Measurements from ENCODE around the gene MLLT3.

DNA sequence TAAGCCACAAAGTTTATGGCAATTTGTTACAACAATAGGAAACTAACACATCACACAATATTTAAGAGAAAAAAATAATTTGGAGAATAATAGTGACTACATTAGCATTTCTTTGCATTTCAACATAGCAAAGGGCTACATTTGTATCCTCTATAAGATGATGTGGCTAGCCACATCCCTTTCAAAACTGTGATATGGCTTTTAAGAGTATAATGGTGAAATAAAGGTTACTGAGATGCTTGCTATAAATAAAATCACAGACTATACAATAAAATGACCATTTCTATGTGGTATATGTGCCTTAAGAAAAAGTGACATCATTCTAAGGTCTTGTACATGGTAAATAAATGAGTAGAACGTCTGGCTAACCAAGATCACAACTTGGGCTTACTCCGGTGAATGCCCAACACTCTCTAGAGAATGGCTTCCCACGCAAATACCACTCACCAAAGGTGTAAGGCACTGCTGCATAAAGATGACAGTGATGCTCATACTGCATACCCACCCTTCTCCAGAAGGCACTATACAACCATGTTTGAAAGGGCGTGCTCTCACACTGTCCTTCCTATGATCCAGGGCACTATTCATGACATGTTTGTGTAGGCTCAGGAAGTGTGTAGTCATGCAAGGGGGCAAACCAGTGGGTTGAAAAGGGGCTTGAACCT lies 286.5 kb downstream of the MLLT3 start:
- TF ChIP-seq, protein P1, sequence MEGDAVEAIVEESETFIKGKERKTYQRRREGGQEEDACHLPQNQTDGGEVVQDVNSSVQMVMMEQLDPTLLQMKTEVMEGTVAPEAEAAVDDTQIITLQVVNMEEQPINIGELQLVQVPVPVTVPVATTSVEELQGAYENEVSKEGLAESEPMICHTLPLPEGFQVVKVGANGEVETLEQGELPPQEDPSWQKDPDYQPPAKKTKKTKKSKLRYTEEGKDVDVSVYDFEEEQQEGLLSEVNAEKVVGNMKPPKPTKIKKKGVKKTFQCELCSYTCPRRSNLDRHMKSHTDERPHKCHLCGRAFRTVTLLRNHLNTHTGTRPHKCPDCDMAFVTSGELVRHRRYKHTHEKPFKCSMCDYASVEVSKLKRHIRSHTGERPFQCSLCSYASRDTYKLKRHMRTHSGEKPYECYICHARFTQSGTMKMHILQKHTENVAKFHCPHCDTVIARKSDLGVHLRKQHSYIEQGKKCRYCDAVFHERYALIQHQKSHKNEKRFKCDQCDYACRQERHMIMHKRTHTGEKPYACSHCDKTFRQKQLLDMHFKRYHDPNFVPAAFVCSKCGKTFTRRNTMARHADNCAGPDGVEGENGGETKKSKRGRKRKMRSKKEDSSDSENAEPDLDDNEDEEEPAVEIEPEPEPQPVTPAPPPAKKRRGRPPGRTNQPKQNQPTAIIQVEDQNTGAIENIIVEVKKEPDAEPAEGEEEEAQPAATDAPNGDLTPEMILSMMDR (IDR thresholded peaks at IDR 0.05; ENCODE audit: borderline replicate concordance, extremely low read depth, low read length, poor library complexity, severe bottlenecking), result no peak
- no peak for TF ChIP-seq EZH2 (IDR thresholded peaks at IDR 0.05; ENCODE audit: borderline replicate concordance, low read depth, low read length, severe bottlenecking)

Measured in DND-41 (cell line).